HepG2 (cell line): ENCODE results near the gene NPY4R. TPM values are rescaled to one million over a fixed set of nuclear protein-coding genes. Genes with fewer than 3 reads are reported as not detected.
"Not testable (repeated sequence)": the region's sequence is repeated elsewhere in the genome, so short reads cannot be mapped to it uniquely, and the experiment has no call there.

Experiments
- ATAC-seq: fragments of 200-7000 bp; cut with Tn5 transposase; 3 replicates; pipeline ENCODE4 v1.9.1; 2020; ENCODE audit warnings: mild to moderate bottlenecking, moderate library complexity
- BruUV-seq: library from RNA; stranded (reverse); fragments of 400-500 nt; replicated peaks from 2 replicates; lab custom pipeline; 2021; lab: Mats Ljungman, UMichigan
- CTCF ChIA-PET: fragments of 300-600 bp; formaldehyde crosslinking; extraction: SDS; loops from one replicate; lab custom pipeline; 2021; ENCODE audit warnings: low total read pairs, inconsistent platforms, low intra/inter-chr PET ratio; lab: Yijun Ruan, JAX
- POLR2A ChIA-PET: fragments of 350-600 bp; sonication (Branson Sonifier 250); formaldehyde crosslinking; loops from one replicate; lab custom pipeline; 2020; ENCODE audit warnings: antibody characterized with exemption, inconsistent platforms; lab: Yijun Ruan, JAX
- DNase-seq: peaks from one replicate; pipeline ENCODE4 v3.0.0-alpha.2; 2015; ENCODE audit warnings: low spot score
- FAIRE-seq: peaks from 3 replicates; lab custom pipeline; 2011; peaks lifted over from hg19 to GRCh38; lab: Jason Lieb, UNC
- H2AFZ ChIP-seq: one replicate; pipeline ENCODE4 v1.6.1; 2011; ENCODE audit warnings: low read length, inconsistent platforms
- H3K27ac ChIP-seq: fragments of 300-600 bp; 3 replicates; pipeline ENCODE4 v1.8.0; 2011; ENCODE audit warnings: mixed run types, mild to moderate bottlenecking, mixed read lengths, low read length, inconsistent platforms; ENCODE audit not compliant: insufficient read depth; ENCODE audit errors: extremely low read length
- H3K27me3 ChIP-seq, 2 experiments: fragments of 200-600 bp in 1 of 2; 2 replicates in 1 of 2; 3 replicates in 1 of 2; pipeline versions ENCODE4 v1.6.0 to v1.8.0; 2011; ENCODE audit warnings: low read length in 2 of 2, mild to moderate bottlenecking in 2 of 2, moderate library complexity in 2 of 2, inconsistent platforms in 1 of 2; ENCODE audit not compliant: insufficient read depth in 2 of 2, control insufficient read depth in 1 of 2
- H3K36me3 ChIP-seq, 2 experiments: fragments of 200-600 bp in 1 of 2; replicated peaks in 1 of 2; 2 replicates in 1 of 2; 3 replicates in 1 of 2; pipeline versions ENCODE4 v1.5.1 to v1.8.0; 2011; ENCODE audit warnings: low read length in 2 of 2, inconsistent platforms in 1 of 2; ENCODE audit not compliant: insufficient read depth in 2 of 2, control insufficient read depth in 1 of 2
- H3K4me1 ChIP-seq: 2 replicates; pipeline ENCODE4 v1.5.1; 2012; ENCODE audit warnings: low read length, inconsistent platforms; ENCODE audit not compliant: insufficient read depth
- H3K4me2 ChIP-seq: 2 replicates; pipeline ENCODE4 v1.6.0; 2011; ENCODE audit warnings: low read depth, low read length, inconsistent platforms
- H3K4me3 ChIP-seq, 3 experiments: fragments of 200-600 bp in 1 of 3; sonication (generic), shearing (Covaris generic) in 1 of 3; replicated peaks in 1 of 3; 2 replicates each; pipeline ENCODE4 v1.5.1; 2011 to 2016; ENCODE audit warnings: low read length in 3 of 3, inconsistent platforms in 2 of 3, low read depth in 2 of 3, mild to moderate bottlenecking in 2 of 3, control low read depth in 1 of 3, mixed read lengths in 1 of 3; ENCODE audit not compliant: insufficient read depth in 1 of 3
- H3K79me2 ChIP-seq: one replicate; pipeline ENCODE4 v1.6.1; 2011; ENCODE audit warnings: low read length, inconsistent platforms; ENCODE audit not compliant: insufficient read depth
- H3K9ac ChIP-seq: 2 replicates; pipeline ENCODE4 v1.6.0; 2011; ENCODE audit warnings: mild to moderate bottlenecking, low read depth, low read length, inconsistent platforms; ENCODE audit not compliant: insufficient read depth
- H3K9me3 ChIP-seq: 2 replicates; pipeline ENCODE4 v1.5.1; 2012; ENCODE audit warnings: mild to moderate bottlenecking, low read length
- H4K20me1 ChIP-seq: 2 replicates; pipeline ENCODE4 v1.6.0; 2011; ENCODE audit warnings: inconsistent platforms, mild to moderate bottlenecking, low read length, moderate library complexity; ENCODE audit not compliant: insufficient read depth
- WGBS: methylation state at CpG from one replicate; pipeline ENCODE4 v1.1.6; 2017; ENCODE audit warnings: low lambda C conversion rate; 5-methylcytosine and 5-hydroxymethylcytosine counted together
- in situ Hi-C: cut with HindIII; loops from 2 replicates; pipeline ENCODE4 v1.10.0; 2017; ENCODE audit warnings: low pct_unique_long_range_greater_than_20kb; ENCODE audit not compliant: extremely low pct_ligation_motif_present
- intact Hi-C: fragments of 100-400 bp; cut with micrococcal nuclease; formaldehyde crosslinking; loops from one replicate; pipeline ENCODE4 v1.10.0; 2022; ENCODE audit not compliant: unreplicated experiment
- polyA plus RNA-seq, 8 experiments: library from polyadenylated mRNA; depleted of rRNA in 3 of 8; stranded (reverse) in 7 of 8; unstranded in 1 of 8; fragments of >200 nt; fragmentation: Illumina TruSeq in 4 of 8; extraction: Trizol in 4 of 8; gene quantifications; 2 replicates each; pipeline versions ENCODE4 v1.2.1 to v1.2.3, GENCODE V29; 2011 to 2016; ENCODE audit warnings: low read depth in 4 of 8, missing spikeins in 1 of 8, mixed read lengths in 1 of 8; ENCODE audit not compliant: insufficient read depth in 1 of 8
- total RNA-seq, 5 experiments: library from RNA; depleted of rRNA; stranded (reverse); fragments of >200 nt; fragmentation: Illumina TruSeq; extraction: Trizol; gene quantifications; 2 replicates each; pipeline ENCODE4 v1.2.3, GENCODE V29; 2016; ENCODE audit warnings: low read depth in 1 of 5

NPY4R gene
- total and polyA plus RNA-seq, 2 of the 13 experiments (the other 11 are each of a cell fraction or from before 2014, with no cell fraction given), result not detected

GRCh38 chr10:46441837-46442278 is 23.9 kb downstream of the NPY4R start:
- ATAC-seq, H3K27ac ChIP-seq, intact Hi-C loops, H3K36me3 ChIP-seq, H3K4me2 ChIP-seq, H3K27me3 ChIP-seq, DNase-seq, BruUV-seq, H2AFZ ChIP-seq, H3K9ac ChIP-seq, FAIRE-seq, H3K79me2 ChIP-seq, CTCF ChIA-PET, H3K4me3 ChIP-seq, POLR2A ChIA-PET, H3K4me1 ChIP-seq, in situ Hi-C loops, H4K20me1 ChIP-seq, H3K9me3 ChIP-seq: not testable (repeated sequence)
- WGBS, result 0% methylated on average over 4 of the region's 7 CpGs

GRCh38 chr10:46440942-46441341 is 24.8 kb downstream of the NPY4R start:
- H3K9ac ChIP-seq, H3K9me3 ChIP-seq, H3K27ac ChIP-seq, BruUV-seq, intact Hi-C loops, ATAC-seq, H4K20me1 ChIP-seq, H3K4me1 ChIP-seq, in situ Hi-C loops, POLR2A ChIA-PET, CTCF ChIA-PET, H3K4me3 ChIP-seq, H3K36me3 ChIP-seq, H2AFZ ChIP-seq, H3K27me3 ChIP-seq, DNase-seq, H3K79me2 ChIP-seq, H3K4me2 ChIP-seq, FAIRE-seq: not testable (repeated sequence)
- no CpG with 5 or more reads among the region's 4 CpGs for WGBS

- ATAC-seq, intact Hi-C loops, DNase-seq, POLR2A ChIA-PET, FAIRE-seq, H2AFZ ChIP-seq, in situ Hi-C loops, H3K27me3 ChIP-seq, H3K4me3 ChIP-seq, H3K36me3 ChIP-seq, H4K20me1 ChIP-seq, H3K9me3 ChIP-seq, CTCF ChIA-PET, H3K9ac ChIP-seq, H3K4me1 ChIP-seq, H3K4me2 ChIP-seq, H3K79me2 ChIP-seq, H3K27ac ChIP-seq, BruUV-seq: not testable (repeated sequence)
- WGBS, result no CpG with 5 or more reads among the region's 2 CpGs
Observed at GRCh38 chr10:46423550-46423949, 42.2 kb downstream of the NPY4R start.

- H3K4me1 ChIP-seq, H3K9ac ChIP-seq, DNase-seq, H3K79me2 ChIP-seq, H3K4me3 ChIP-seq, FAIRE-seq, ATAC-seq, H3K9me3 ChIP-seq, POLR2A ChIA-PET, BruUV-seq, H4K20me1 ChIP-seq, H3K36me3 ChIP-seq, H3K27me3 ChIP-seq, H3K27ac ChIP-seq, CTCF ChIA-PET, intact Hi-C loops, H2AFZ ChIP-seq, in situ Hi-C loops, H3K4me2 ChIP-seq: not testable (repeated sequence)
- WGBS, result 67% methylated on average over 4 of the region's 13 CpGs
Observed at GRCh38 chr10:46419570-46420379, 46.0 kb downstream of the NPY4R start.
